Measurements from ENCODE around the gene MBD5.
A peak's percentile ranks its signal among the peaks of the same experiment; 100 is the strongest.
"Not testable (repeated sequence)": the region's sequence is repeated elsewhere in the genome, so short reads cannot be mapped to it uniquely, and the experiment has no call there.

Gene MBD5

GRCh38 chr2:148524519-148524919 lies 503.6 kb downstream of the MBD5 start:
- peak; percentile 26 for DNase-seq (ENCODE audit: low read depth)

GRCh38 chr2:148525130-148525529 lies 504.2 kb downstream of the MBD5 start:
- DNase-seq (ENCODE audit: low read depth): no peak

GRCh38 chr2:148526509-148527346 lies 505.8 kb downstream of the MBD5 start:
- no peak for DNase-seq (ENCODE audit: low read depth)

- DNase-seq (ENCODE audit: low read depth): peak; percentile 27
Observed at GRCh38 chr2:148527488-148528340, 506.8 kb downstream of the MBD5 start.

- no peak for DNase-seq (ENCODE audit: low read depth)
Observed at GRCh38 chr2:148528356-148529064, 507.6 kb downstream of the MBD5 start.

- no peak for DNase-seq (ENCODE audit: low read depth)
Observed at GRCh38 chr2:148529745-148530144, 508.9 kb downstream of the MBD5 start.

- no peak for DNase-seq (ENCODE audit: low read depth)
Observed at GRCh38 chr2:148530350-148530749, 509.5 kb downstream of the MBD5 start.

GRCh38 chr2:148531235-148531634 lies 510.3 kb downstream of the MBD5 start:
- DNase-seq (ENCODE audit: low read depth): no peak

GRCh38 chr2:148531669-148532428 lies 511.0 kb downstream of the MBD5 start:
- DNase-seq (ENCODE audit: low read depth): no peak

- DNase-seq (ENCODE audit: low read depth): no peak
Observed at GRCh38 chr2:148533004-148533403, 512.1 kb downstream of the MBD5 start.

GRCh38 chr2:148533685-148534084 lies 512.8 kb downstream of the MBD5 start:
- DNase-seq (ENCODE audit: low read depth): no peak

- DNase-seq (ENCODE audit: low read depth): no peak
Observed at GRCh38 chr2:148534416-148535204, 513.7 kb downstream of the MBD5 start.

- DNase-seq (ENCODE audit: low read depth): no peak
Observed at GRCh38 chr2:148538375-148538774, 517.5 kb downstream of the MBD5 start.

GRCh38 chr2:148540022-148540421 lies 519.1 kb downstream of the MBD5 start:
- DNase-seq (ENCODE audit: low read depth): no peak

- no peak for DNase-seq (ENCODE audit: low read depth)
Observed at GRCh38 chr2:148541792-148542191, 520.9 kb downstream of the MBD5 start.

- no peak for DNase-seq (ENCODE audit: low read depth)
Observed at GRCh38 chr2:148542614-148543013, 521.7 kb downstream of the MBD5 start.

GRCh38 chr2:148543088-148543540 lies 522.2 kb downstream of the MBD5 start:
- not testable (repeated sequence) for DNase-seq (ENCODE audit: low read depth)

GRCh38 chr2:148545390-148546256 lies 524.7 kb downstream of the MBD5 start:
- DNase-seq (ENCODE audit: low read depth): no peak

GRCh38 chr2:148546270-148546669 lies 525.4 kb downstream of the MBD5 start:
- DNase-seq (ENCODE audit: low read depth): no peak

All from ELR (cell line).